CD4-positive, alpha-beta memory T cell (primary cell): Measurements from ENCODE around the gene ABCG8. TPM values are rescaled to one million over a fixed set of nuclear protein-coding genes. Genes with fewer than 3 reads are reported as not detected.

ENCODE experiments used
- CTCF ChIA-PET: fragments of 350-600 bp; sonication (Branson Sonifier 250); formaldehyde crosslinking; loops from one replicate; lab custom pipeline; 2021; ENCODE audit warnings: inconsistent platforms; ENCODE audit not compliant: partially characterized antibody; lab: Charles Lee
- POLR2A ChIA-PET: fragments of 350-600 bp; sonication (Branson Sonifier 250); formaldehyde crosslinking; loops from one replicate; lab custom pipeline; 2021; ENCODE audit not compliant: partially characterized antibody; lab: Charles Lee
- DNase-seq, 5 donors: peaks; one replicate each; pipeline versions ENCODE4 v3.0.0 to v3.0.0-alpha.2; 2020 to 2022; ENCODE audit warnings: mixed read lengths in 1 of 5
- H3K27ac ChIP-seq: one replicate; pipeline ENCODE4 v1.7.0; 2013; ENCODE audit warnings: low read depth, low read length
- H3K27me3 ChIP-seq: 2 replicates; pipeline ENCODE4 v1.7.0; 2013; ENCODE audit warnings: mild to moderate bottlenecking, low read length, moderate library complexity; ENCODE audit not compliant: insufficient read depth
- H3K36me3 ChIP-seq: 2 replicates; pipeline ENCODE4 v1.7.0; 2013; ENCODE audit warnings: mild to moderate bottlenecking, low read length, moderate library complexity; ENCODE audit not compliant: insufficient read depth
- H3K4me1 ChIP-seq: 2 replicates; pipeline ENCODE4 v1.7.0; 2013; ENCODE audit warnings: mild to moderate bottlenecking, low read length, moderate library complexity; ENCODE audit not compliant: insufficient read depth
- H3K4me3 ChIP-seq, 2 donors: one replicate each; pipeline ENCODE4 v1.7.0; 2013; ENCODE audit warnings: low read length in 2 of 2, mild to moderate bottlenecking in 1 of 2
- H3K9me3 ChIP-seq, 2 donors: one replicate each; pipeline ENCODE4 v1.7.0; 2013; ENCODE audit warnings: low read length in 2 of 2, control low read depth in 1 of 2; ENCODE audit not compliant: control insufficient read depth in 1 of 2
- H3K27ac Mint-ChIP-seq, 7 donors: one replicate each; pipeline ENCODE4 v1.8.0; 2020 to 2021; ENCODE audit warnings: mixed read lengths in 7 of 7, mild to moderate bottlenecking in 6 of 7, inconsistent platforms in 3 of 7, moderate library complexity in 3 of 7
- H3K27me3 Mint-ChIP-seq, 2 donors: one replicate each; pipeline ENCODE4 v1.8.0; 2020 to 2021; ENCODE audit warnings: mixed read lengths in 2 of 2
- H3K36me3 Mint-ChIP-seq, 2 donors: one replicate each; pipeline ENCODE4 v1.8.0; 2020 to 2021; ENCODE audit warnings: mixed read lengths in 2 of 2, inconsistent platforms in 1 of 2, mild to moderate bottlenecking in 1 of 2
- H3K4me1 Mint-ChIP-seq, 4 donors: one replicate each; pipeline ENCODE4 v1.8.0; 2020 to 2021; ENCODE audit warnings: mixed read lengths in 4 of 4, mild to moderate bottlenecking in 1 of 4
- H3K4me3 Mint-ChIP-seq, 8 donors: one replicate each; pipeline ENCODE4 v1.8.0; 2020 to 2021; ENCODE audit warnings: mixed read lengths in 8 of 8, mild to moderate bottlenecking in 7 of 8, moderate library complexity in 6 of 8, inconsistent platforms in 3 of 8
- H3K9me3 Mint-ChIP-seq, 8 donors: one replicate each; pipeline ENCODE4 v1.8.0; 2020 to 2021; ENCODE audit warnings: mixed read lengths in 8 of 8, mild to moderate bottlenecking in 5 of 8, inconsistent platforms in 3 of 8, moderate library complexity in 1 of 8
- intact Hi-C: fragments of 100-400 bp; cut with micrococcal nuclease; formaldehyde crosslinking; loops from one replicate; pipeline ENCODE4 v1.15.1; 2023
- polyA plus RNA-seq, 2 donors: library from polyadenylated mRNA; unstranded; fragments of 300-500 nt; fragmentation: Illumina TruSeq; gene quantifications; one replicate each; pipeline ENCODE4 v1.2.3, GENCODE V29; 2021
- total RNA-seq, 2 experiments: library from RNA; stranded (reverse); gene quantifications; one replicate each; pipeline ENCODE4 v1.2.3, GENCODE V29; 2021

ABCG8 gene
- total and polyA plus RNA-seq, 4 experiments from 2014 or later, result 0.10 TPM; not detected in 3

DNA sequence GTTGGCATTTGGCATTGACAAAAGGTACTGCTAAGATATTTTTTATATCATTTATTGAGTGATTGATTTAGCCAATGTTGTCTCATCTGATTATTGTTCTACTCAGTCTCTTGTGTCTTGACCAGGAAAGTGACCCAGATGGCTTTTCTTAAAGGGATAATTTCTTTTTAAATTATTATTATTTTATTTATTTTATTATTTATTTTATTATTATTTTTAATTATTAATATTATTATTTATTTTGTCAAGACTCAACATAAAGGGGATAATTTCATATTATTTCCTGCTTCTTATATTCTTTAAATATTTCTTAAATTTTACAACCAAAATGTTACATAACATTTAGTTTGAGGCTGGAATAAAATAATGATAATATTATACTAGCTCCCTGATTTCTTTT is 37.9 kb upstream of the ABCG8 start:
- POLR2A ChIA-PET, result no interaction called here
- Histone ChIP-seq H3K4me1 (no peaks in the 10 kb centered on the region), H3K27me3 (no peaks in the 10 kb centered on the region), H3K4me3 (no peak overlapping the region), H3K36me3 (no peaks in the 10 kb centered on the region), H3K9me3 (no peaks in the 10 kb centered on the region), H3K27ac (no peak overlapping the region)
- intact Hi-C loops, result no loop called here
- Mint-ChIP-seq H3K4me3 (no peak overlapping the region), H3K4me1 (no peaks in the 10 kb centered on the region), H3K9me3 (peaks cover 0 to 2% (median 0%) of the 10 kb centered on the region in 8 donors), H3K27ac (no peak overlapping the region), H3K36me3 (peaks cover 3 to 19% of the 10 kb centered on the region in 2 donors), H3K27me3 (no peaks in the 10 kb centered on the region)
- CTCF ChIA-PET, result no interaction called here
- DNase-seq, result no peak

- H3K9me3 Mint-ChIP-seq, result peaks cover 0 to 2% (median 0%) of the 10 kb centered on the region in 8 donors
- intact Hi-C loops, result no loop called here
- H3K4me3 Mint-ChIP-seq, result no peak overlapping the region
- H3K27me3 ChIP-seq, result no peaks in the 10 kb centered on the region
- ChIA-PET CTCF (no interaction called here), POLR2A (no interaction called here)
- H3K27ac Mint-ChIP-seq, result no peak overlapping the region
- H3K36me3 Mint-ChIP-seq, result peaks cover 4 to 17% of the 10 kb centered on the region in 2 donors
- H3K9me3 ChIP-seq, result no peaks in the 10 kb centered on the region
- no peak overlapping the region for H3K4me3 ChIP-seq
- no peak for DNase-seq
- H3K4me1 Mint-ChIP-seq, result no peaks in the 10 kb centered on the region
- H3K36me3 ChIP-seq, result no peaks in the 10 kb centered on the region
- no peak overlapping the region for H3K27ac ChIP-seq
- no peaks in the 10 kb centered on the region for H3K27me3 Mint-ChIP-seq
- no peaks in the 10 kb centered on the region for H3K4me1 ChIP-seq
These were observed 36.6 kb upstream of the ABCG8 start for GRCh38 chr2:43802135-43802534.

GRCh38 chr2:43803113-43803512 is 35.7 kb upstream of the ABCG8 start:
- CTCF ChIA-PET, result no interaction called here

GRCh38 chr2:43806719-43807031 is 32.1 kb upstream of the ABCG8 start:
- Mint-ChIP-seq H3K27me3 (no peaks in the 10 kb centered on the region), H3K4me3 (no peak overlapping the region), H3K27ac (no peak overlapping the region), H3K9me3 (peaks cover 0 to 2% (median 0%) of the 10 kb centered on the region in 8 donors), H3K4me1 (no peaks in the 10 kb centered on the region), H3K36me3 (peaks cover 4 to 20% of the 10 kb centered on the region in 2 donors)
- H3K27ac ChIP-seq, result no peak overlapping the region
- no peaks in the 10 kb centered on the region for H3K4me1 ChIP-seq
- ChIA-PET CTCF (no interaction called here), POLR2A (no interaction called here)
- no peaks in the 10 kb centered on the region for H3K9me3 ChIP-seq
- no peaks in the 10 kb centered on the region for H3K27me3 ChIP-seq
- H3K4me3 ChIP-seq, result no peak overlapping the region
- intact Hi-C loops, result no loop called here
- no peak for DNase-seq
- no peaks in the 10 kb centered on the region for H3K36me3 ChIP-seq

More at GRCh38 chr2:43803113-43803512, 35.7 kb upstream of the ABCG8 start:
- no peak overlapping the region for H3K4me3 Mint-ChIP-seq
- H3K9me3 Mint-ChIP-seq, result peaks cover 0 to 2% (median 0%) of the 10 kb centered on the region in 8 donors
- Histone ChIP-seq H3K27ac (no peak overlapping the region), H3K36me3 (no peaks in the 10 kb centered on the region), H3K9me3 (no peaks in the 10 kb centered on the region), H3K4me1 (no peaks in the 10 kb centered on the region), H3K4me3 (no peak overlapping the region), H3K27me3 (no peaks in the 10 kb centered on the region)
- intact Hi-C loops, result no loop called here
- POLR2A ChIA-PET, result no interaction called here
- no peak for DNase-seq
- H3K27ac Mint-ChIP-seq, result peak overlapping the region in 1 of 7 donors; percentile 13
- H3K36me3 Mint-ChIP-seq, result peaks cover 4 to 17% of the 10 kb centered on the region in 2 donors
- H3K27me3 Mint-ChIP-seq, result no peaks in the 10 kb centered on the region
- no peaks in the 10 kb centered on the region for H3K4me1 Mint-ChIP-seq

- no peaks in the 10 kb centered on the region for H3K27me3 ChIP-seq
- DNase-seq, result no peak
- H3K9me3 ChIP-seq, result no peaks in the 10 kb centered on the region
- POLR2A ChIA-PET, result no interaction called here
- Mint-ChIP-seq H3K36me3 (peaks cover 3 to 5% of the 10 kb centered on the region in 2 donors), H3K9me3 (peaks cover 0 to 2% (median 0%) of the 10 kb centered on the region in 8 donors), H3K27ac (no peak overlapping the region), H3K4me1 (no peaks in the 10 kb centered on the region), H3K27me3 (no peaks in the 10 kb centered on the region), H3K4me3 (no peak overlapping the region)
- intact Hi-C loops, result no loop called here
- no peak overlapping the region for H3K27ac ChIP-seq
- CTCF ChIA-PET, result no interaction called here
- H3K36me3 ChIP-seq, result no peaks in the 10 kb centered on the region
- H3K4me1 ChIP-seq, result no peaks in the 10 kb centered on the region
- no peak overlapping the region for H3K4me3 ChIP-seq
These were observed 28.3 kb upstream of the ABCG8 start for GRCh38 chr2:43810452-43810851.

DNA sequence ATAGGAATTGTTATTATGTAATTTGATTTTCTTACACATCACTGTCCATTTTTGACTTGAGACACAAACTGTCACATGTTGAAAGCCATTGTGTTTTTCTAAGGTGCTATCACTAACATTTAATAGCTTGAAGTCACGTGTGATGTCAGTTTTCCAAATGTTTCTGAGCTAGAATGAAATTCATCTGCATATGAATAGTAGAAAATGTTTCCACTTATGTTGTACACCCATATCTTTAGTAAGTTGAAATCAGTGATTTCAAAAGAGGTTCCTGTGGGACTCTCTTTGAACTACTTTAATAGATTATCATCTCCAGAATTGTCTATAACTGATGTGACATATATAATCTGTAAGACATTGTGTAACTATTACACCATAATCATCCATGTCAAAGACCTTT is 27.9 kb upstream of the ABCG8 start:
- POLR2A ChIA-PET, result no interaction called here
- DNase-seq, result no peak
- CTCF ChIA-PET, result no interaction called here
- peaks cover 3% of the 10 kb centered on the region in 2 donors for H3K36me3 Mint-ChIP-seq
- peaks cover 0 to 2% (median 0%) of the 10 kb centered on the region in 8 donors for H3K9me3 Mint-ChIP-seq
- Histone ChIP-seq H3K27ac (no peak overlapping the region), H3K9me3 (no peaks in the 10 kb centered on the region), H3K36me3 (no peaks in the 10 kb centered on the region), H3K4me1 (no peaks in the 10 kb centered on the region), H3K27me3 (no peaks in the 10 kb centered on the region), H3K4me3 (no peak overlapping the region)
- H3K27ac Mint-ChIP-seq, result no peak overlapping the region
- no peaks in the 10 kb centered on the region for H3K27me3 Mint-ChIP-seq
- no peaks in the 10 kb centered on the region for H3K4me1 Mint-ChIP-seq
- intact Hi-C loops, result no loop called here
- no peak overlapping the region for H3K4me3 Mint-ChIP-seq

DNA sequence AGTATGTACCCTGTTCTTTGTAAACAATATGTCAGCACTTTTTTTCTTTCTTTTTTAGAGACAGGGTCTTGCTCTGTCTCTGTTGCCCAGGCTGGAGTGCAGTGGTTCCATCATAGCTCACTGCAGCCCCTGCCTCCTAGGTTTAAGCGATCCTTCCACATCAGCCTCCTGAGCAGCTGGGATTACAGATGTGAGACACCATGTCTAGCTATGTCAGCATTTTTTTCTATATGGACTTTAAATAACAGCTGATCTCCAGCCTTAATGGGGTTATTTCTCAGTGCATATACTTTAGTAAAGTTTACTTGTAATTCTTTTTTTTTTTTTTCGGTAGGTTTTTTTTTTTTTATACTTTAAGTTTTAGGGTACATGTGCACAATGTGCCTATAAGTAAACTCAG is 26.8 kb upstream of the ABCG8 start:
- Histone ChIP-seq H3K9me3 (no peaks in the 10 kb centered on the region), H3K4me1 (no peaks in the 10 kb centered on the region), H3K36me3 (no peaks in the 10 kb centered on the region), H3K4me3 (no peak overlapping the region), H3K27ac (no peak overlapping the region), H3K27me3 (no peaks in the 10 kb centered on the region)
- intact Hi-C loops, result no loop called here
- ChIA-PET CTCF (no interaction called here), POLR2A (no interaction called here)
- Mint-ChIP-seq H3K4me1 (no peaks in the 10 kb centered on the region), H3K36me3 (peaks cover 2 to 3% of the 10 kb centered on the region in 2 donors), H3K9me3 (peaks cover 0 to 3% (median 0%) of the 10 kb centered on the region in 8 donors), H3K4me3 (no peak overlapping the region), H3K27ac (no peak overlapping the region), H3K27me3 (no peaks in the 10 kb centered on the region)
- no peak for DNase-seq

- H3K27me3 Mint-ChIP-seq, result no peaks in the 10 kb centered on the region
- ChIA-PET POLR2A (no interaction called here), CTCF (no interaction called here)
These were observed 25.8 kb upstream of the ABCG8 start for GRCh38 chr2:43812947-43813346.

More at GRCh38 chr2:43812947-43813346, 25.8 kb upstream of the ABCG8 start:
- intact Hi-C loops, result no loop called here
- no peak for DNase-seq
- H3K4me1 Mint-ChIP-seq, result no peaks in the 10 kb centered on the region
- H3K36me3 Mint-ChIP-seq, result peaks cover 2 to 3% of the 10 kb centered on the region in 2 donors
- no peaks in the 10 kb centered on the region for H3K27me3 ChIP-seq
- H3K9me3 ChIP-seq, result no peaks in the 10 kb centered on the region
- H3K9me3 Mint-ChIP-seq, result peaks cover 0 to 3% (median 0%) of the 10 kb centered on the region in 8 donors
- H3K27ac ChIP-seq, result no peak overlapping the region
- no peak overlapping the region for H3K27ac Mint-ChIP-seq
- no peaks in the 10 kb centered on the region for H3K36me3 ChIP-seq
- no peak overlapping the region for H3K4me3 ChIP-seq
- no peak overlapping the region for H3K4me3 Mint-ChIP-seq
- H3K4me1 ChIP-seq, result no peaks in the 10 kb centered on the region
